Fibroblast of skin of scalp (primary cell): ENCODE data around the gene KRT84.
"Not testable (repeated sequence)": the region's sequence is repeated elsewhere in the genome, so short reads cannot be mapped to it uniquely, and the experiment has no call there.

ENCODE experiments used
- DNase-seq: peaks from one replicate; pipeline ENCODE4 v3.0.0-alpha.2; 2013

Gene KRT84

DNA sequence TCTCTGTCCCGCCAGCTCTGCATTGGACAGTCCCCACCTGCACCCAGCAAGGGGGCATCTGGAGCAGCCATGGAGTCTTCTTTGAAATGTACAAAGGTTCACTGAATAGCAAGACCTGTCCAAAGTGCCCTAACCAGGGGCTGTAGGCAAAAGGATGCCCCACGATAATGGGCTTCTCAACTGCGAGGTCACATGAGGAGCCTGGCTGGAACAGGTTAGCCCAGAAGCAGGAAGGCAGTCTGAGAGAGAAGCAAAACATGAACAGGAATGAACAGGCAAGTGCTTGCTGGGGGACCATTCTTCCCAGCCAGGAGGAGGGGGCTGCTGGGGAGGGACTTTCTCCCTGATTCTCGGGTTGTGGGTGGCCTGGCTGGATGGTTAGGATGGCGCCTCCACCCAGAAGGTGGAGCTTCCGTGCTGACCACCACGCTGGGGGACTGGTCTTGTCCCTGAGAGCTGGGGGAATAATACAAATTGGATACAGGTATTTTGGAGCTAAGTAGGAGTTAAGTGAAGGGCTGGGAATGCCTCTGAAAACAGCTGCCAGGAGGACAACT is 25.3 kb downstream of the KRT84 start:
- no peak for DNase-seq

DNA sequence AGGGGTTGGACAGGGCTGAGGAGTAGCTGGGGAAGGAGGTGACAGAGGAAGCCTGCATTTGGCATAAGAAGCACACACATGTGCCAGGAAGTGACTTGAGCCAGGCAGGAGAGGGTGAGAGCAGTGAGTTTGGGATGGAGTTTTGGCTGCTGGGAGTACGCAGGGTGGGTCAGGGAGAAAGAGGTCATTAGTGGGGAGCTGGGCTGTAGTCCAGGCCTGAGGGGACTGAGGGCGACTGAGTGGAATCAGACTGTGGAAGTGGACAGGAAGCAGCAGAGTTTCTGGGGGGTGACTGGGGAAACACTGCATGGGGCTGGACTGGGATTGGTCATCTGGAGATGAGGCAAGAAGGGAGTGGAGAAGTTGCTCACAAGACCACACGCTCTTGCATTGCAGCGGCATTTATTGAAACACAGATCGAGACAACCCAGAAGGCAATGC is 25.8 kb downstream of the KRT84 start:
- DNase-seq: no peak

DNA sequence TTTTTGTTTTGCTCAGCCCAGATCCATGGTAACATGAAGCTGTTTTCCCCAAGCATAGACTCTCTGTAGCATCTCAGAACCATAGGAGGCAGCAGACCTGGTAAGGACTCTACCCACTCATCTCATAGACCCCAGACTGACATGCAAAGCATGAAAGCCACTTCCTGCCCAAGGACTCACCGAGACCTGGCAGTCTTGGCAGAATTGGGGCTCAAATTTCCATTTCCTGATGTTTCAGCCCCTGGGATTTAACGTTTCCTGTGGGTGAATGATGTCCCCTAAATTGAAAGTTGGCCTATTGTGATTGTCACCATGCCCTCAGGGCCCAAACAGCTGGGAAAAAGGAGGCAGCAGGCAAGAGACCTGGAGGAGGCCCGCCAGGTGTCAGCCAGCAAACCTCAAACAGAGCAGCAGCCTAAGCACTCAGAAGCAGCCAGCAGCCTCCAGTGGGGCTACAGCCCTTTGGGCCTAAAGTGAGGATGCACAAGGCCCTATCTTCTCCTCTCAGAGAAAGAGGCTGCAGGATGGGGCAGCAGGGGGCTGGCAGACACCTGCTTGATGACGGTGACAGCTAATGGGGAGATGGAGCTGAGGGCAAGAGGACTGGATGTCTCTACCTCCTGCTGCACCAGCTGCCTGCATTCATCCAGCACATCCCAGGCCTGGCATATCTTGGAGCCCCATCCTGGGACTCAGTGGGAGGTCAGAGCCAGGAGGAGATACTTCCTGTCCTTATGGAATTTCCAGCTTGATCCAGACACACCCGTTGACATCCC is 26.7 kb downstream of the KRT84 start:
- DNase-seq: no peak

DNA sequence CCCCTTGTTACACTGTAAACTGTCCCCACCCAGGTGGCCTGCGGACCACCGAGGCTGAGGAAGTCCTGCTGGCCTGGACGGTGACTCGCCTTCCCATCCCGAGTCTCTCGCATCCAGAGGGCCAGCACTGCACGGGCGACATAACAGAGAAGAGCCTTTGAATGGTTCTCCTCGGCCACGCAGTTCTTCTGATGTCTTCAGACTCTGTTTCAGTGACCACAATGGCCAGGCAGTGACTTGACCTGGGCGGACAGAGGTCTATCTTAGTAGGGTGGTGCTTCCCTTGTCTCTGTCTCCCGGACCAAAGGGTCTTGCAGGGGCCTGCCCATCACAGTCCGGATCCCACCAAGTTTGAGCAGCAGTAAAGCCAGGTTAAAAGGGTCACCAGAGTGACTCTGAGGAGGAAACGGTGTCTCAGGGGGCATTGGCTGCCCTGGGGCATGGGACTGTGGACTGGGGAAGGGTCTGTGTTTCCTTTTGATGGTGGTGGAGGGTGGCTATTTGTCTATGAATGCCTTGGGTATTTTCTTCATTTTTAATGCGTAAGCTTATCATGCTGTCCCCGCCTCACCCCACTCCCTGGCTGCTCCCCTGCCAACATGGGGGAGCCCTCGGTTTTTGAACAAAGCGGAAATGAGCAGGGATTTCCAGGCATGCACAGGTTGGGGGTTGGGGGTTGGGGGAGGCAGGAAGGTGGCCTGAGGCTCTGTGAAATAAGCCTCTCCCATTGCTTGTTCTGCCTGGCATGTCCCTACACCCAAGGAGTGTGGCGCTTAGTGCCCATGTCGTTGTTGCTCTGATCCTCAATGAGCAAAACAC is 28.5 kb downstream of the KRT84 start:
- no peak for DNase-seq

DNA sequence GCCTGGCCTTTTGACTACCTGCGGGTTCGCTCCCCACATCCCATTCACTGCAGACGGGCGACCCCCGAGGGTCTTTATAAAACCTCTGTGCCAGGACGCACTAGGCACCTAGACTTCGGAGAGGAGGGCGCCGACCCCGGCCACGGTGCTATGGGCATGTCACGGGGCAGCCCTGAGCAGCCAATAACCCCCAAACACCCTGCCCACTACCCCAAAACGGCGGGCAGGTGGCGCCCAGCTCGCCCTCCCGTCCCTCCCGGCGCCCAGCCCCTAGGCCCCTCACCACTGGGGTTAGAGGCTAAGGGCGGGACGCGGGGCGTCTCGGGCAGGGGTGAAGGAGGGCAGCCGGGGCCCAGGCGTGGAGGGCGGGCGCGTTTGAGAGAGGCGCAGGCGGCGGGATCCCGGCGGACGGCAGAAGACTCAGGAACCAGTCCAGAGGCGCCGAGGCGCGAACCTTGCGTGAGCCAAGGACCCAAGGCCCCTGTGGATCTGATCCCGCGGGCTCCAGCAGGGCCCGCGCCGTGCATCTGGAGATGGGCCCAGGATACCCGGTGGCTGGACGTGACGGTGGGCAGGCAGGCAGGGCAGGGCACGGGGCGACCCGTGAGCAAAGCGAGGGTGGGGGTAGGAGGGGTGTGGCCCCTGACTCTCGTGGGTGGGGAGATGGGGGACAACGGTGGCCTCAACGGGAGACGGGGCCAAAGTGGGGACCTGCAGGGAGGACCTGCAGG is 29.3 kb downstream of the KRT84 start:
- no peak for DNase-seq

DNA sequence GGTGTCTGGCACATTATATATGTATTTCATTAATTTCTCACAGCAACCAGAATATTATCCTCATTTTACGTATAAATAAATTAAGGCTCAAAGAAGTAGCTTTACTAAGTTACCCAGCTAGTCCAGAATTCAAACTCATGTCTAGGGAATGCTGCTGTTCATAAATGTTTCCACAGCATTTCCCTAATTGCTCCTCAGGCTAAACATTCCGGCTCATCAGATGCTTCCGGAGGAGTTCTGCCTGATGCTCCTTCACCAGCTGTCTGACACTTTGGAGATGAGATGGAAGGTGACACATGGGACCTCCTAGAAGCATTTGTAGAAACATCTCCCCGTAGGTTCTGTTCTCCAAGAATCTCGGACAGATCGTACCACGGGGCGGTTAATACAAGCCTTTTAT is 30.3 kb downstream of the KRT84 start:
- DNase-seq: no peak

DNA sequence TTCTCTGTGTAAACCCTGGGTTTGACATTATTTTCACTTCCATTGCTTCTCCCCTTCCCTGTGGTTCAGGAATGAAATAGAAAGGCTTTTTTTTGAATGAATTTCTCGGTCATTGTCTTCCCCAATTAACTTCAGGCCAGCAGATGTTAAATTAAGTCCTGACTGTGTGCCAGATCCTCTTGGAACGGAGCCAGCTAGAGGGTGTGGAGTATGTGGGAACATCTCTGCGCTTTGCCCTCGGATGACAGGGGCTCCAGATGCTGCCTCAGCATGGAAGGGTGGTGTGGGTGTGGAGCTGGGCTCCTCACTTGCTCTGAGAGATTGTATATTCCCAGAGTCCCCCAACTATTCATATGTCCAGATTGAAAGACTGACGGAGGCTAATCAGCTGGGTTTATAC is 31.3 kb downstream of the KRT84 start:
- DNase-seq: no peak

DNA sequence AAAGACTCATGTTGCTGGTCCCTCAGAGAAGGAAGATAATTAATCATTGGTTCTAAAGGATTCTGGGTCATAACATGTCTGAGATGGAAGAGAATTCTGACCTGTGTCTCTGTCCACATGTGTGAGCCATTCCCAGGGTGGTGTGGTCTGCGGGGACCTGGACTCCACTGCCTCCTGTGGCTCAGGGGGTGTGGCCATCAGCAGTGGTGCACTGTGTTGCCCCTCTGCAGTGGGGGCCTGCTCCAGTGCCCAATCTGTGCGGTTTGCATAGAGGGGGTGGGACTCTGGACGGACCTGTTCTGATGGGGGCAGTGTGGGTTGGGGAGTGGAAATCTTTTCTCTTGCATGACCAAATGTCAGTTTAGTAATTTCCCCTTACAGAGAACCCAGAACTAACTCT is 31.7 kb downstream of the KRT84 start:
- DNase-seq: no peak

DNA sequence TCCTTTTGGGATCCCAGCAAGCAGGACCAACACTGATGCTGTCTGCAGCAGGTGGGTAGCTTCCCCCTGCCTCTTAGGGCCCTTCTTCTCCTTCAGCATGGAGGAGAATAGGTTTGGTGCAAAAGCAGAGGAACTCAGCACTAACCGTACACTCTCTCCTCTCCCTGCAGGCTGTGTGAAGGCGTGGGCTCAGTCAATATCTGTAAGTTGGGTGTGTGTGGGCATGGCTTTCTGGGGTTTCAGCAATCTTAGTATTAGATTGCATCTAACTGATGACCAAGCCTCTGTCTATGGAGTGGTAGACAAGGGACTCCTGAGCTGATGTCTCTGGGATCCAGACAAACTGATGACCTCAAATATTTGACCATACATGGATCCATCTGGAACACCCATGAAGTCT is 32.5 kb downstream of the KRT84 start:
- DNase-seq: no peak

DNA sequence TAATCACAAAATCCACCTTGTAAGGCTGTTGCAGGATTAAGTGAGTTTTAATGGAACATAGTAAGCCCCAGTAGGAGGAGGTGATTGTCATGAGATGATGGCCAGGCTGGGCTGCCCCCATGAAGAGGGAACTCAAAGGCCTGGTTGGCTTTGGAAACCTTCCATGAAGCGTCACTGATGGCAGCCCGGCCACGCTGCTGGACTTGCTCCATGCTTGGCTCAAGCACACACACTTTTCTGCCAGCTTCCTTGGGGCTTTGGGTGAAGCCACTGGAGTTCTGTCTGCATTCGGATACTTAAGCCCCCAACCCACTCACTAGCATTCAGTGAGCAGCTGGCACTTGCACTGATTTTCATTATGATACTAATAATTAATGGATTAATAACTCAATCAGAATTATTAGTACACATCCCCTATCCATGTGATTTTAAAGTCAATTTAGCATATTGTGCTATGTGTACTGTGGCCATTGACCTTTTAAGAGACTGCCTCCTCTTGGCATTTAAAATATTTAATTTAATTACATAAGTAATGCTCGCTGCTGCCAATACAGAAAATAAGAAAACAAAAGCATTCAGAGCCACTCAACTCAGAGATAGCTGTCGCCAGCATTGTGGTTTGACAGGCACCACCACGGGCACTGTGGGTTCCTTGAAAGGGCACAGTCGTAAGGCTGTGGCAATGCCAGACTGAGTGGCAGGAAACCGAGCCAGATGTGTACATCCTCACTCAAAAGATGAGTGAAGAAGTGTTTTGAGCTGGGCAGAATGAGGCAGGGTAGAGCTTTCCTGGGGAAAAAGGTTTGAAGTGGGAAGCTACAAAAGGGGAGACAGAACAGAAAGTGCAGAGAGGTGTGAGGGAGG is 34.0 kb downstream of the KRT84 start:
- DNase-seq: no peak

DNA sequence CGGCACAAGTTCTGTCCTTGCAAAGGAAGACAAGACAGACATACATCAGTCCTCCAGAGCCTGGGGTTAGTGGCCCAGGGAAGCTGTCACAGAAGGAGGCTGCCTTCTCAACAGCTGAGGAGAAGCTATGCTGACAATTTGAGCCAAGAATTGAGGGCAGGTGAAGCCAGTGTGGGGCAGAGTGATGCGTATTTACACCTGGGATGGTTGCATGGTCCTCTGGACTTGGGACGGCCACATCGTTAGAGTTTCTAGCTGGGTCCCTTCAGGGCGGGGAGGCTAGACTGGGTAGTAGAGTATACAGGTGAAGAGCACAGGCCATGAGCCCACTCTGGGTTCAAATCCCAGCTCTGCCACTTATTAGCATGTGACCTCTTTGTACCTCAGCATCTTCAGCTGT is 34.7 kb downstream of the KRT84 start:
- no peak for DNase-seq

DNA sequence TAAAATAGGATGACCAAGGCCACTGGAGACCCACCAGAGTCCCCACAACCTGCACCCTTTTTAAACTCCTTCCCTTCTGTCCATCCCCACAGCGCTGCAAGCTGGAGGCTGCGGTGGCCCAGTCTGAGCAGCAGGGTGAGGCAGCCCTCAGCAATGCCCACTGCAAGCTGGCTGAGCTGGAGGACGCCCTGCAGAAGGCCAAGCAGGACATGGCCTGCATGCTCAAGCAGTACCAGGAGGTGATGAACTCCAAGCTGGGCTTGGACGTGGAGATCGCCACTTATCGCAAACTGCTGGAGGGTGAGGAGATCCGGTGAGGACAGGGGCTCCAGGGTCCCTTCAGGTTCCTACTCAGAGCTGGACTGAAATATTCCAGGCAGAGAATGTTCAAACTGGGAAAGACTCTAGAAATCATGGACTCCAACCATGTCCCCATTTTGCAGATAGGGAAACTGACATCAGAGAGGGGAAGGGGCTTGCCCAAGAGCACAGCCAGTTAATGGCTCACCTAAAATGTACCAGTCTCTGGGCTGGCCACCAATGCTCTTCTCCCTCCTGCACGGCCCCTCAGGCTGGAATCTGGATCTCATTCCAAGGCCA is 35.3 kb downstream of the KRT84 start:
- DNase-seq: no peak

DNA sequence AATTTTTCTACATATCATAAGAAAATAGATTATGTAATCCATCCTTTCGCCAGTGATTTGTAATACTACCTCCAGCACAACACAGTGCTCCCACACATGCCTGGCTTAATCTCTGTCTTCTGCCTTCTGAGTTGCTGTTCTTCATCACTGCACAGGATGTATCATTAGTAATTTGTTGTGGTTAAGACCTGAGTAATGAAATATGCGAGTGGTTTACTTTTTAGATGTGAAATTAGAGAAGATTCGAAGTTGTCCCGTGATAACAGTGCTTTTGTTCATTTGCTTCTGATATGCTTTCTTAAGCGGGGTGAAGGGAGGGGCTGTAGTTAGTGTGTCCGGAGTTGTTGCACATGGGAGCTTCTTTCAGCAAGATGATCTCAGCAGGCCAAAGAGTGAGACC is 36.3 kb downstream of the KRT84 start:
- DNase-seq: no peak

DNA sequence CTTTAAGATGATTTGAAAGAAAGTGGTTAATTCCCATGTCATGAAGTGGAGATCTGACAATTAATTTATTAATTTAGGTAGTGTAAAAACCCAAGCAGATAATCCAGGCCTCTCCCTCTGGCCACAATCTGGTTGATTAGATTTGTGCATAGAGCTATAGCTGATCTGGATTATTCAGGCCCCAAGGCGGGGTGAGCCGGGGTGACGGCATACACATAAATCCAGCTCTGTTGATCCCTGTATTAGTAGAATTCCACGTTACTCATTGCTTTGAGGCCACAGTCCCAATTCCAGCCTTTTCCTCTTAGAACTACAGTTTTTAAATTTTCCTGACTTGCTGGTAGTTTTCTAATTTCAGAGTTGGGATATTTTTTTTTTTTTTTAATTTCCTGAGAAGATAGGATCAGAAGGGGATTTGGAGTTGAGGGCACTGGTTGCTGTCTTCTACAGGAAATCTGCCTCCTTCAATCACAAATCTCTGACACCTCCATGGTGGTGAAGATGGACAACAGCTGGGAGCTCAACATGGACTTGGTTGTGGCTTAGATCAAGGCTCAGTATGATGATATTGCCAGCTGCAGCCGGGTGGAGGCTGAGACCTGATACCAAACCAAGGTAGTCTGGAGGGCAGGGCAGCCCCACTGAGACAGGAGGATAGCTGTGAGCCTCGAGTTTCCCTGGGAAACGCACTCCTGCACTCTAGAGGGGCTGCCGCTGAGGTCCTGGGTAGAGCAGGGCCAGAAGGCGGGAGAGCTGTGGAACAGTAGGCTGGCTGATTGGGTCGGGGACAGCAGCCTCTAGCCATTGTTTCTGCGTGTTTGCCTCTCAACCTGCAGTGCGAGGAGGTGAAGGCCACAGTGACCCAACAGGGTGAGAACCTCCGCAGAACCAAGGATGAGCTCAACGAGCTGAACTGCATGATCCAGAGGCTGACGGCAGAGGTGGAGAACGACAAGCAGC is 37.6 kb downstream of the KRT84 start:
- no peak for DNase-seq

DNA sequence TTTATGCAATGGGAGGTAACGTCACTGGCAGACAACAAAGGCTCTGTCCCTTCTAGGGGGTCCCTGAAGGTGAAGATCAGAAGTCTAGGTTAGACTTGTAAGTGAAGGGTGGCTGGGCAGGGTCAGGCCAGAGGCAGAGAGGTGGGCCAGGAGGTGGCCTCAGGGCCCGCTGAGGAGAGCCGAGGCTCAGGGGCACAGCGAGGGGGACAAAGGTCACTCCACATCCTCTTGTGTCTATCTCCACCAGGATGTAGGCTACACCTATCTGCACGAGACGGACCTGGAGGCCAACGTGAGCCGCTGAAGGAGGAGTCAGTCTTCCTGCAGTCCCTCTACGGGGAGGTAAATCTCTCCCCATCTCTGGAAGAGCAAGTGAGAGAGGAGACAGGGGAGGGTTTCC is 38.4 kb downstream of the KRT84 start:
- DNase-seq: no peak

DNA sequence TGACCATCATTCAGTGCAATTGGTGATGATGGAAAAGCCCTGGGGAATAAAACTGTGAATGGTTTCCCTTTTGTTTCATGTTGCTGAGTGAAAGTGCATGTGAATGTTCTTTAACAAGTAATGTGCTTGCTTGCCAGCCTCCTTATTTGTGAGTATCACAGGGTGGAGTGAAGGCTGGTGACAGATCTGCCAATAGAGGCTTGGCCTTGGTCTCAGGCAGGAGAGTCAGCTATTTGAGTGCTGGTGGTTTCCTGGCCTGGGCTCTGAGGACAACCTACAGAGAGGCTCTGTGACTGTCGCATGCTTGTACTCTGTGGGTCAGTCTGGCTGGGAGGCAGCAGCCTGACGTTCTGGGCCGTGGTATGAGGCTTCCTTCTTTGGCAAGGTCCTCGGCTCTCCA is 38.9 kb downstream of the KRT84 start:
- no peak for DNase-seq

DNA sequence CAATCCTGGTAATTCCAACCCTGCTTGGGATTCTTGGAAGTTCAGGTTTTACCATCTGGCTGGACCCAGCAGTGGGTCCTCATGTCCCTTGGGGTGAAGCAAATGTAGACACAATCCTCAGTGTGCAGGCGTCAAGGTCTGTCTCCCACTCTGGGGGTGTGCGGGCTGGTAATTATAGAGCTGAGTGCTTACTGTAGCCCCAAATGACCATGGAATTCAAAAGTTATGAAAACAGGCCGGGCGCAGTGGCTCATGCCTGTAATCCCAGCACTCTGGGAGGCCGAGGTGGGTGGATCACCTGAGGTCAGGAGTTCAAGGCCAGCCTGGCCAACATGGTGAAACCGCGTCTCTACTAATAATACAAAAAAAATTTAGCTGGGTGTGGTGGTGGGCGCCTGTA is 40.4 kb downstream of the KRT84 start:
- DNase-seq: not testable (repeated sequence)

DNA sequence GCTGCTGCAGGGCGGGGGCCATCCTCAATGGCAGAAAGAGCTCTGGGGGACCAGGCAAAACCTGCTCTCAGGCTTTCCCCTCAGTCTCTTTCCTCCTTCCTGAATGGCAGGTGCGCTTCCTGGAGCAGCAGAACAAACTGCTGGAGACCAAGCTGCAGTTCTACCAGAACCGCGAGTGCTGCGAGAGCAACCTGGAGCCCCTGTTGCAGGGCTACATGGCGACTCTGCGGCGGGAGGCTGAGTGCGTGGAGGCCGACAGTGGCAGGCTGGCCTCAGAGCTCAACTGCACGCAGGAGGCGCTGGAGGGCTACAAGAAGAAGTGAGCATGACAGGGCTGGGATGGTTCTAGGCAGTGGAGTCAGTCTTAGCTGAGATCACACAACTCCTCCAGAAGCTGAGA is 41.3 kb downstream of the KRT84 start:
- no peak for DNase-seq

DNA sequence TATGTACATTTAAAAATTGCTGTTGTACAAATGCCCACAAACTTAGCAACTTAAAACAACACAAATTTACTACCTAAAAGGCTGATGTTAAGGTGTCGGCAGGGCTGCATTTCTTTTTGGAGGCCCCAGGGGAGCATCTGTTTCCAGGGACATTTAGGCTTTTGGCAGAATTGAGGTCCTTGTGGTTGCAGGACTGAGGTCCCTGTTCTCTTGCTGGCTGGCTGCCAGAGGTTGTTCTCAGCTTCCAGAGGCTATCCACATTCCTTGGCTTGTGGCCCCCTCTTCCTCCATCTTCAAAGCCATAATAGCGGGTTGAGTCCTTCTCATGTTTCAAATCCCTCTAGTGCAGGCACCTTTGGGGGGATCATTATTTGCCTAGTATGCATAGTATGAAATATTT is 41.9 kb downstream of the KRT84 start:
- DNase-seq: no peak

DNA sequence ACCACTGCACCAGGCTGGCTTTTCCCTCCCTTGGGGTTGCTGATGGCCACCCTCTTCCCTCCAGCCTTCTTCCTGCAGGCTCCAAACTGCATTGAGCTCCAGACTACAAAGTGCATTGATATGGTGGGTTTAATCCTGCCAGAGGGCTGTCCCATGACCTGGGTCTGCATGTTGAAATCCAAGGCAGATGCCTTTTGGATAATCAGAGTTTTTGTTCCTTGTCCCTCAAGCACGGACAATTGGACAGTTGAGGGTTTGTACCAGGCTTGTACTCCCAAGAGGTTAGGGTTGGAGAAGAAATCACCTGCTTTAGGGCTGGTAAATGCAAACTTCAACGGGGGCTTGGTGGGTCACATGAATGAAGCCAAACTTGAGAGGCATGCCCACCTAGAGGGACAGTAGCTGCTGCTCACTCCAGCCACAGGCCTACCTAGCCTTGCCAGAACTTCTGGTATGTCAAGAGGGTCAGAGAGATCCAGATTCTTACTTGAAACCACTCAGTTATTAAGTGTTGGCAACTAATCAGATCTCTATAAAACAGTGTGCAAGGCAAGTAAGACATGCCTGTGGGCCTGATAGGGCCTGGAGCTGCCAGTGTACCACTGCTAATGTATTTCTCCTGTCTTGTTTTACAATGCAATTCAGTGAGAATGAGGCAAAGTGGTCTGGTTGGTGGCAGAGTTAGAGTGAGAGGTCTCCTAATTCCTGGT is 42.5 kb downstream of the KRT84 start:
- DNase-seq: no peak
